SK-N-SH (cell line): ENCODE data around the gene LIMS2. TPM values are rescaled to one million over a fixed set of nuclear protein-coding genes. Genes with fewer than 3 reads are reported as not detected.

Experiments used
- CTCF ChIA-PET: fragments of 300-600, 350-600 bp; formaldehyde crosslinking; extraction: SDS; loops from one replicate; lab custom pipeline; 2021; lab: Yijun Ruan, JAX
- POLR2A ChIA-PET: fragments of 350-600 bp; sonication (Branson Sonifier 250); formaldehyde crosslinking; extraction: SDS; loops from one replicate; lab custom pipeline; 2020; ENCODE audit warnings: antibody characterized with exemption, inconsistent platforms; lab: Yijun Ruan, JAX
- DNase-seq: peaks from one replicate; pipeline ENCODE4 v3.0.0; 2012
- H2AFZ ChIP-seq: fragments of 200-600 bp; sonication (generic); 2 replicates; pipeline ENCODE4 v1.8.1; 2016; ENCODE audit warnings: antibody characterized with exemption, mild to moderate bottlenecking, low read depth
- H3F3A ChIP-seq: fragments of 200-600 bp; sonication (generic); replicated peaks from 2 replicates; pipeline ENCODE3; 2016; ENCODE audit warnings: antibody characterized with exemption, mild to moderate bottlenecking; ENCODE audit not compliant: insufficient read depth
- H3K27ac ChIP-seq, 2 experiments: fragments of 200-500 bp in 1 of 2; fragments of 200-600 bp in 1 of 2; sonication (Bioruptor generic) in 1 of 2; sonication (generic), shearing (Covaris generic) in 1 of 2; 2 replicates each; pipeline versions ENCODE4 v1.5.1 to v1.6.1; 2014 to 2016; ENCODE audit warnings: low read depth in 2 of 2, inconsistent platforms in 1 of 2, low read length in 1 of 2, mild to moderate bottlenecking in 1 of 2, mixed read lengths in 1 of 2
- H3K27me3 ChIP-seq: fragments of 200-600 bp; sonication (generic), shearing (Covaris generic); 2 replicates; pipeline ENCODE4 v1.6.1; 2016; ENCODE audit warnings: mixed run types; ENCODE audit not compliant: insufficient read depth
- H3K36me3 ChIP-seq, 2 experiments: fragments of 200-500 bp in 1 of 2; fragments of 200-600 bp in 1 of 2; sonication (Bioruptor generic) in 1 of 2; sonication (generic) in 1 of 2; replicated peaks in 1 of 2; 2 replicates each; pipeline versions ENCODE3 to v1.5.1; 2014 to 2016; ENCODE audit warnings: low read length in 1 of 2, mild to moderate bottlenecking in 1 of 2; ENCODE audit not compliant: insufficient read depth in 2 of 2, control insufficient read depth in 1 of 2
- H3K4me1 ChIP-seq, 2 experiments: fragments of 200-500 bp in 1 of 2; fragments of 200-600 bp in 1 of 2; sonication (Bioruptor generic) in 1 of 2; sonication (generic), shearing (Covaris generic) in 1 of 2; 2 replicates each; pipeline versions ENCODE4 v1.5.1 to v1.6.1; 2014 to 2016; ENCODE audit warnings: low read depth in 1 of 2, low read length in 1 of 2, mixed run types in 1 of 2; ENCODE audit not compliant: insufficient read depth in 2 of 2, control insufficient read depth in 1 of 2
- H3K4me2 ChIP-seq: fragments of 200-600 bp; sonication (generic), shearing (Covaris generic); 2 replicates; pipeline ENCODE4 v1.6.1; 2017; ENCODE audit warnings: mixed run types
- H3K4me3 ChIP-seq, 2 experiments: fragments of 200-500 bp in 1 of 2; fragments of 200-600 bp in 1 of 2; sonication (Bioruptor generic) in 1 of 2; sonication (generic), shearing (Covaris generic) in 1 of 2; 2 replicates each; pipeline versions ENCODE4 v1.5.1 to v1.8.1; 2014 to 2016; ENCODE audit warnings: low read depth in 2 of 2, inconsistent platforms in 1 of 2, low read length in 1 of 2, mild to moderate bottlenecking in 1 of 2, mixed read lengths in 1 of 2, moderate library complexity in 1 of 2
- H3K79me2 ChIP-seq: fragments of 200-600 bp; sonication (generic); 2 replicates; pipeline ENCODE4 v1.8.1; 2017; ENCODE audit warnings: mild to moderate bottlenecking; ENCODE audit not compliant: insufficient read depth
- H3K9ac ChIP-seq: fragments of 200-600 bp; sonication (generic); 2 replicates; pipeline ENCODE4 v1.6.1; 2017; ENCODE audit warnings: mixed run types
- H3K9me2 ChIP-seq: fragments of 200-600 bp; sonication (generic); 2 replicates; pipeline ENCODE4 v1.6.1; 2017; ENCODE audit warnings: mixed run types
- H3K9me3 ChIP-seq: fragments of 200-600 bp; sonication (generic); 2 replicates; pipeline ENCODE4 v1.6.1; 2017; ENCODE audit warnings: mixed run types, mild to moderate bottlenecking, moderate library complexity
- H4K20me1 ChIP-seq: fragments of 200-600 bp; sonication (generic); 2 replicates; pipeline ENCODE4 v1.6.1; 2017; ENCODE audit warnings: mild to moderate bottlenecking, mixed run types; ENCODE audit not compliant: insufficient read depth
- CHD2 ChIP-seq: fragments of 150-350 bp; IDR thresholded peaks from 2 replicates; pipeline ENCODE4 v1.6.1; 2018; ENCODE audit warnings: low read length; ENCODE audit not compliant: partially characterized antibody
- CTCF ChIP-seq: fragments of 200-600 bp; sonication (generic); IDR thresholded peaks from 2 replicates; pipeline ENCODE4 v1.6.1; 2017; ENCODE audit warnings: antibody characterized with exemption, mild to moderate bottlenecking, moderate library complexity
- EP300 ChIP-seq, 2 experiments: IDR thresholded peaks; 2 replicates each; pipeline versions ENCODE4 v1.4.0 to v1.6.1; 2012; ENCODE audit warnings: borderline replicate concordance in 1 of 2, low read depth in 1 of 2, low read length in 1 of 2
- EZH2phosphoT487 ChIP-seq: fragments of 200-600 bp; sonication (generic); IDR thresholded peaks from 2 replicates; pipeline ENCODE4 v1.6.1; 2017; ENCODE audit warnings: low read depth, mixed run types, mild to moderate bottlenecking, antibody characterized with exemption, moderate library complexity, borderline replicate concordance
- FOXM1 ChIP-seq: IDR thresholded peaks from 2 replicates; pipeline ENCODE4 v1.4.0; 2012; ENCODE audit warnings: low read depth, mild to moderate bottlenecking
- GABPA ChIP-seq: IDR thresholded peaks from 2 replicates; pipeline ENCODE4 v1.4.0; 2012; ENCODE audit warnings: low read depth, mild to moderate bottlenecking
- GATA2 ChIP-seq: sonication (generic); formaldehyde crosslinking; IDR thresholded peaks from 2 replicates; pipeline ENCODE4 v1.5.0; 2020; ENCODE audit warnings: mild to moderate bottlenecking, missing genetic modification reagents
- MAX ChIP-seq: IDR thresholded peaks from 2 replicates; pipeline ENCODE4 v1.4.0; 2012; ENCODE audit warnings: low read depth
- MEF2A ChIP-seq: IDR thresholded peaks from 2 replicates; pipeline ENCODE4 v1.4.0; 2012; ENCODE audit warnings: low read depth, borderline replicate concordance
- MXI1 ChIP-seq: IDR thresholded peaks from 2 replicates; pipeline ENCODE4 v1.6.1; 2012; ENCODE audit warnings: mild to moderate bottlenecking, low read depth, low read length, improper control_type of control experiment
- SIN3A ChIP-seq: IDR thresholded peaks from 2 replicates; pipeline ENCODE4 v1.6.1; 2012; ENCODE audit warnings: low read depth, mild to moderate bottlenecking, low read length, moderate library complexity, borderline replicate concordance
- USF1 ChIP-seq: IDR thresholded peaks from 2 replicates; pipeline ENCODE4 v1.4.0; 2012; ENCODE audit warnings: low read depth, borderline replicate concordance
- YY1 ChIP-seq: IDR thresholded peaks from 2 replicates; pipeline ENCODE4 v1.4.0; 2012; ENCODE audit warnings: low read depth, mild to moderate bottlenecking
- WGBS: methylation state at CpG from one replicate; pipeline ENCODE4 v1.1.6; 2017; ENCODE audit warnings: low lambda C conversion rate; 5-methylcytosine and 5-hydroxymethylcytosine counted together
- polyA plus RNA-seq, 3 experiments: library from polyadenylated mRNA; depleted of rRNA; stranded (reverse); fragments of >200 nt; gene quantifications; 2 replicates each; pipeline ENCODE4 v1.2.3, GENCODE V29; 2012
- TF ChIP-seq, protein P1 (sequence below): fragments of 150-350 bp; IDR thresholded peaks from 2 replicates; pipeline ENCODE4 v1.6.1; 2016; ENCODE audit warnings: mild to moderate bottlenecking, low read depth, low read length
- TF ChIP-seq, protein P2 (sequence below): IDR thresholded peaks from 2 replicates; pipeline ENCODE4 v1.6.1; 2012; ENCODE audit warnings: mild to moderate bottlenecking, low read depth, low read length, moderate library complexity

LIMS2 gene
- polyA plus RNA-seq, 1 of the 3 experiments (the other 2 are of a cell fraction), result 2.7 TPM

- CTCF ChIA-PET, result interaction anchor here (1.3 kb wide), 1 partner anchor 9 kb away, joined by 4 read pairs; no protein-coding TSS in a partner anchor
Measured at GRCh38 chr2:127597984-127598380, 77.3 kb downstream of the LIMS2 start.

DNA sequence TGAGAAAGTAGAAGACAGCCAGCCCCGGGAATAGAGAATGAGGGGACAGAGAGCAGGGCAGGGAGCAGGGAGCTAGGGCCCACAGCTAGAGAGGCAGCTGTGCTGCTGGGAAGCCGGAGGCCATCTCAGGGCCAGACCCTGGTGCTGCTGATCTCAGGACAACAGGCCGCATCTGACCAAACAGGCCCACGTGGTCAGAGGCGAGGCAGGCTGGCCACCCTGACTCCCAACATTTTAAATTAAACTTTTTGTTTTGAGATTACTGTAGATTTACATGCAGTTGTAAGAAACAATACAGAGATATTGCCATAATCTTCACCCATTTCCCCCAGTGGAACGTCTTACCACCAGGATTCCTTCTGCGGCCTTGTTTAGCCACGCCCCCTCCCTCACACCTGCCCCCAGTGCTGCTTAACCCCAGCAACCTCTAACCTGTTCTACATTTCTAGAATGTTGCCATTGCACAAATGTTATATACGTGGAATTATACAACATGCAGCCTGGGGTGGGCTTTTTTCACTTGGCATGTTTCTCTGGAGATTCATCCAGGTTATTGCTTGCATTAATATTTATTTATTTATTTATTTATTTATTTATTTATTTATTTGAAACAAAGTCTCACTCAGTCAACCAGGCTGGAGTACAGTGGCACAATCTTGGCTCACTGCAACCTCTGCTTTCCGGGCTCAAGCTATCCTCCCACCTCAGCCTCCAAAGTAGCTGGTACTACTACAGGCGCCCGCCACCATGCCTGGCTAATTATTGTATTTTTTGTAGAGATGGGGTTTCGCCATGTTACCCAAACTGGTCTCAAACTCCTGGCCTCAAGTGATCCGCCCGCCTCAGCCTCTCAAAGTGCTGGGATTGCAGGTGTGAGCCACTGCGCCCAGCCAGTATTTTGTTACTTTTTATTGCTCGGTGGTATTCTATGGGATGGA, 78.0 kb downstream of the LIMS2 start:
- Histone ChIP-seq H3F3A (peaks cover 11% of the 10 kb centered on the region), H3K9ac (no peak overlapping the region), H2AFZ (no peak overlapping the region), H3K27ac (no peak overlapping the region), H3K79me2 (no peaks in the 10 kb centered on the region), H3K36me3 (no peaks in the 10 kb centered on the region), H3K27me3 (no peaks in the 10 kb centered on the region), H3K9me3 (no peaks in the 10 kb centered on the region), H4K20me1 (no peaks in the 10 kb centered on the region), H3K4me2 (no peak overlapping the region), H3K4me3 (no peak overlapping the region), H3K4me1 (no peaks in the 10 kb centered on the region), H3K9me2 (no peaks in the 10 kb centered on the region)
- WGBS, result 81% methylated on average over 17 of the region's 17 CpGs
- POLR2A ChIA-PET, result no interaction called here
- DNase-seq, result no peak
- CTCF ChIA-PET, result interaction anchor here (1.3 kb wide), 1 partner anchor 8 kb away, joined by 4 read pairs; no protein-coding TSS in a partner anchor
- no peak for TF ChIP-seq CHD2
- TF ChIP-seq EP300 (IDR thresholded peaks at IDR 0.05; ENCODE audit: borderline replicate concordance in 1 of 2, low read depth in 1 of 2, low read length in 1 of 2), result no peak
- TF ChIP-seq FOXM1, result no peak
- TF ChIP-seq CTCF, result no peak
- TF ChIP-seq MEF2A, result no peak
- TF ChIP-seq, protein P1, sequence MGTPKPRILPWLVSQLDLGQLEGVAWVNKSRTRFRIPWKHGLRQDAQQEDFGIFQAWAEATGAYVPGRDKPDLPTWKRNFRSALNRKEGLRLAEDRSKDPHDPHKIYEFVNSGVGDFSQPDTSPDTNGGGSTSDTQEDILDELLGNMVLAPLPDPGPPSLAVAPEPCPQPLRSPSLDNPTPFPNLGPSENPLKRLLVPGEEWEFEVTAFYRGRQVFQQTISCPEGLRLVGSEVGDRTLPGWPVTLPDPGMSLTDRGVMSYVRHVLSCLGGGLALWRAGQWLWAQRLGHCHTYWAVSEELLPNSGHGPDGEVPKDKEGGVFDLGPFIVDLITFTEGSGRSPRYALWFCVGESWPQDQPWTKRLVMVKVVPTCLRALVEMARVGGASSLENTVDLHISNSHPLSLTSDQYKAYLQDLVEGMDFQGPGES, result no peak
- TF ChIP-seq EZH2phosphoT487, result no peak
- TF ChIP-seq MXI1, result no peak
- TF ChIP-seq SIN3A, result no peak
- no peak for TF ChIP-seq USF1
- no peak for TF ChIP-seq MAX
- no peak for TF ChIP-seq GABPA
- no peak for TF ChIP-seq YY1

More at GRCh38 chr2:127597984-127598380, 77.3 kb downstream of the LIMS2 start:
- no peak for DNase-seq
- H3K27ac ChIP-seq, result no peak overlapping the region
- no peak overlapping the region for H3K4me2 ChIP-seq
- no peak overlapping the region for H2AFZ ChIP-seq
- H3K4me1 ChIP-seq, result no peaks in the 10 kb centered on the region
- TF ChIP-seq GATA2 (CRISPR knock-in tag) (no peak), EP300 (IDR thresholded peaks at IDR 0.05; ENCODE audit: borderline replicate concordance in 1 of 2, low read depth in 1 of 2, low read length in 1 of 2) (no peak)
- TF ChIP-seq, protein P2, sequence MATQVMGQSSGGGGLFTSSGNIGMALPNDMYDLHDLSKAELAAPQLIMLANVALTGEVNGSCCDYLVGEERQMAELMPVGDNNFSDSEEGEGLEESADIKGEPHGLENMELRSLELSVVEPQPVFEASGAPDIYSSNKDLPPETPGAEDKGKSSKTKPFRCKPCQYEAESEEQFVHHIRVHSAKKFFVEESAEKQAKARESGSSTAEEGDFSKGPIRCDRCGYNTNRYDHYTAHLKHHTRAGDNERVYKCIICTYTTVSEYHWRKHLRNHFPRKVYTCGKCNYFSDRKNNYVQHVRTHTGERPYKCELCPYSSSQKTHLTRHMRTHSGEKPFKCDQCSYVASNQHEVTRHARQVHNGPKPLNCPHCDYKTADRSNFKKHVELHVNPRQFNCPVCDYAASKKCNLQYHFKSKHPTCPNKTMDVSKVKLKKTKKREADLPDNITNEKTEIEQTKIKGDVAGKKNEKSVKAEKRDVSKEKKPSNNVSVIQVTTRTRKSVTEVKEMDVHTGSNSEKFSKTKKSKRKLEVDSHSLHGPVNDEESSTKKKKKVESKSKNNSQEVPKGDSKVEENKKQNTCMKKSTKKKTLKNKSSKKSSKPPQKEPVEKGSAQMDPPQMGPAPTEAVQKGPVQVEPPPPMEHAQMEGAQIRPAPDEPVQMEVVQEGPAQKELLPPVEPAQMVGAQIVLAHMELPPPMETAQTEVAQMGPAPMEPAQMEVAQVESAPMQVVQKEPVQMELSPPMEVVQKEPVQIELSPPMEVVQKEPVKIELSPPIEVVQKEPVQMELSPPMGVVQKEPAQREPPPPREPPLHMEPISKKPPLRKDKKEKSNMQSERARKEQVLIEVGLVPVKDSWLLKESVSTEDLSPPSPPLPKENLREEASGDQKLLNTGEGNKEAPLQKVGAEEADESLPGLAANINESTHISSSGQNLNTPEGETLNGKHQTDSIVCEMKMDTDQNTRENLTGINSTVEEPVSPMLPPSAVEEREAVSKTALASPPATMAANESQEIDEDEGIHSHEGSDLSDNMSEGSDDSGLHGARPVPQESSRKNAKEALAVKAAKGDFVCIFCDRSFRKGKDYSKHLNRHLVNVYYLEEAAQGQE, result no peak
- H3K9ac ChIP-seq, result no peak overlapping the region
- peaks cover 11% of the 10 kb centered on the region for H3F3A ChIP-seq
- no peaks in the 10 kb centered on the region for H3K27me3 ChIP-seq
- H4K20me1 ChIP-seq, result no peaks in the 10 kb centered on the region
- H3K4me3 ChIP-seq, result no peak overlapping the region
- H3K9me3 ChIP-seq, result no peaks in the 10 kb centered on the region
- POLR2A ChIA-PET, result no interaction called here
- no peaks in the 10 kb centered on the region for H3K79me2 ChIP-seq
- no peaks in the 10 kb centered on the region for H3K36me3 ChIP-seq
- no peaks in the 10 kb centered on the region for H3K9me2 ChIP-seq
- 55% methylated on average over 4 of the region's 4 CpGs for WGBS
